T-helper 2 cell treated with Interferon-gamma antibody and Interleukin-4, amounts not matched to agents 5 μg/mL and 100 μg/mL, for 36 hours (primary cell): Measurements from ENCODE around the gene SKOR1.

Experiments used
- DNase-seq: peaks from one replicate; pipeline ENCODE4 v3.0.0; 2021; ENCODE audit warnings: low spot score
- H3K27ac Mint-ChIP-seq: one replicate; pipeline ENCODE4 v1.8.0; 2021; ENCODE audit warnings: mild to moderate bottlenecking, mixed read lengths
- H3K27me3 Mint-ChIP-seq: one replicate; pipeline ENCODE4 v1.8.0; 2021; ENCODE audit warnings: low read depth, mixed read lengths
- H3K36me3 Mint-ChIP-seq: one replicate; pipeline ENCODE4 v1.8.0; 2021; ENCODE audit warnings: low read depth, mixed read lengths
- H3K4me1 Mint-ChIP-seq: one replicate; pipeline ENCODE4 v1.8.0; 2021; ENCODE audit warnings: low read depth, mixed read lengths
- H3K4me3 Mint-ChIP-seq: one replicate; pipeline ENCODE4 v1.8.0; 2022; ENCODE audit warnings: mild to moderate bottlenecking, moderate library complexity, mixed read lengths
- H3K9me3 Mint-ChIP-seq: one replicate; pipeline ENCODE4 v1.8.0; 2021; ENCODE audit warnings: mixed read lengths

The SKOR1 gene

GRCh38 chr15:67820122-67820991 lies 5.0 kb upstream of the SKOR1 start:
- H3K27me3 Mint-ChIP-seq, result peaks cover 74% of the 10 kb centered on the region
- H3K36me3 Mint-ChIP-seq, result peaks cover 6% of the 10 kb centered on the region
- no peak overlapping the region for H3K4me3 Mint-ChIP-seq
- no peak for DNase-seq
- no peaks in the 10 kb centered on the region for H3K9me3 Mint-ChIP-seq
- no peak overlapping the region for H3K27ac Mint-ChIP-seq
- H3K4me1 Mint-ChIP-seq, result peaks cover 13% of the 10 kb centered on the region

GRCh38 chr15:67820992-67821783 lies 4.1 kb upstream of the SKOR1 start:
- H3K4me3 Mint-ChIP-seq, result no peak overlapping the region
- peak overlapping the region; percentile 7 for H3K27ac Mint-ChIP-seq
- H3K27me3 Mint-ChIP-seq, result peaks cover 82% of the 10 kb centered on the region
- H3K36me3 Mint-ChIP-seq, result peaks cover 6% of the 10 kb centered on the region
- no peaks in the 10 kb centered on the region for H3K9me3 Mint-ChIP-seq
- H3K4me1 Mint-ChIP-seq, result peaks cover 13% of the 10 kb centered on the region
- DNase-seq, result no peak

- H3K27me3 Mint-ChIP-seq, result peaks cover 81% of the 10 kb centered on the region
- peak overlapping the region; percentile 26 for H3K4me3 Mint-ChIP-seq
- H3K9me3 Mint-ChIP-seq, result no peaks in the 10 kb centered on the region
- peaks cover 13% of the 10 kb centered on the region for H3K4me1 Mint-ChIP-seq
- peak overlapping the region; percentile 41 for H3K27ac Mint-ChIP-seq
- DNase-seq, result no peak
- peaks cover 6% of the 10 kb centered on the region for H3K36me3 Mint-ChIP-seq
These were observed 3.4 kb upstream of the SKOR1 start for GRCh38 chr15:67821784-67822440.

- Mint-ChIP-seq H3K36me3 (peaks cover 6% of the 10 kb centered on the region), H3K27ac (peak overlapping the region; percentile 41), H3K9me3 (no peaks in the 10 kb centered on the region), H3K4me3 (no peak overlapping the region), H3K27me3 (peaks cover 76% of the 10 kb centered on the region), H3K4me1 (peaks cover 13% of the 10 kb centered on the region)
- no peak for DNase-seq
These were observed 2.6 kb upstream of the SKOR1 start for GRCh38 chr15:67822537-67823313.

- Mint-ChIP-seq H3K27ac (peak overlapping the region; percentile 60), H3K9me3 (no peaks in the 10 kb centered on the region), H3K4me1 (peaks cover 14% of the 10 kb centered on the region), H3K4me3 (peak overlapping the region; percentile 71), H3K27me3 (peaks cover 74% of the 10 kb centered on the region), H3K36me3 (peaks cover 6% of the 10 kb centered on the region)
- DNase-seq, result no peak
These were observed 1.8 kb upstream of the SKOR1 start for GRCh38 chr15:67823314-67824196.

GRCh38 chr15:67824197-67824968 lies 926 bp upstream of the SKOR1 start:
- peak overlapping the region; percentile 71 for H3K4me3 Mint-ChIP-seq
- H3K9me3 Mint-ChIP-seq, result no peaks in the 10 kb centered on the region
- peaks cover 14% of the 10 kb centered on the region for H3K4me1 Mint-ChIP-seq
- peaks cover 76% of the 10 kb centered on the region for H3K27me3 Mint-ChIP-seq
- peaks cover 6% of the 10 kb centered on the region for H3K36me3 Mint-ChIP-seq
- H3K27ac Mint-ChIP-seq, result peak overlapping the region; percentile 60
- no peak for DNase-seq

GRCh38 chr15:67825881-67826716 lies 790 bp downstream of the SKOR1 start:
- peaks cover 14% of the 10 kb centered on the region for H3K4me1 Mint-ChIP-seq
- no peaks in the 10 kb centered on the region for H3K9me3 Mint-ChIP-seq
- H3K27me3 Mint-ChIP-seq, result peaks cover 73% of the 10 kb centered on the region
- H3K4me3 Mint-ChIP-seq, result peak overlapping the region; percentile 47
- no peak for DNase-seq
- H3K36me3 Mint-ChIP-seq, result peaks cover 6% of the 10 kb centered on the region
- H3K27ac Mint-ChIP-seq, result peak overlapping the region; percentile 67

- Mint-ChIP-seq H3K27ac (no peak overlapping the region), H3K4me3 (no peak overlapping the region), H3K27me3 (peaks cover 72% of the 10 kb centered on the region), H3K9me3 (no peaks in the 10 kb centered on the region), H3K36me3 (peaks cover 6% of the 10 kb centered on the region), H3K4me1 (peaks cover 8% of the 10 kb centered on the region)
- no peak for DNase-seq
These were observed 1.6 kb downstream of the SKOR1 start for GRCh38 chr15:67826717-67827561.

GRCh38 chr15:67827562-67828277 lies 2.4 kb downstream of the SKOR1 start:
- peaks cover 71% of the 10 kb centered on the region for H3K27me3 Mint-ChIP-seq
- peaks cover 6% of the 10 kb centered on the region for H3K36me3 Mint-ChIP-seq
- H3K27ac Mint-ChIP-seq, result peak overlapping the region; percentile 70
- DNase-seq, result no peak
- H3K9me3 Mint-ChIP-seq, result no peaks in the 10 kb centered on the region
- H3K4me1 Mint-ChIP-seq, result peaks cover 8% of the 10 kb centered on the region
- H3K4me3 Mint-ChIP-seq, result no peak overlapping the region

GRCh38 chr15:67828278-67828968 lies 3.1 kb downstream of the SKOR1 start:
- no peak for DNase-seq
- peak overlapping the region; percentile 70 for H3K27ac Mint-ChIP-seq
- H3K27me3 Mint-ChIP-seq, result peaks cover 76% of the 10 kb centered on the region
- H3K4me1 Mint-ChIP-seq, result peaks cover 12% of the 10 kb centered on the region
- no peaks in the 10 kb centered on the region for H3K9me3 Mint-ChIP-seq
- peak overlapping the region; percentile 1 for H3K4me3 Mint-ChIP-seq
- H3K36me3 Mint-ChIP-seq, result peaks cover 6% of the 10 kb centered on the region
